Endothelial cell of umbilical vein (primary cell): ENCODE data around the gene MTM1. TPM values are rescaled to one million over a fixed set of nuclear protein-coding genes. Genes with fewer than 3 reads are reported as not detected.

Experiments
- BruUV-seq: library from RNA; stranded (reverse); fragments of 400-500 nt; replicated peaks from 2 replicates; lab custom pipeline; 2021; lab: Mats Ljungman, UMichigan
- CTCF ChIA-PET: fragments of 300-600, 350-600 bp; sonication (Branson Sonifier 250); formaldehyde crosslinking; loops from one replicate; lab custom pipeline; 2021; ENCODE audit warnings: antibody characterized with exemption, inconsistent platforms; lab: Charles Lee
- POLR2A ChIA-PET: fragments of 300-600, 350-600 bp; sonication (Branson Sonifier 250); formaldehyde crosslinking; loops from one replicate; lab custom pipeline; 2021; ENCODE audit warnings: antibody characterized with exemption, inconsistent platforms; lab: Charles Lee
- DNase-seq: peaks from one replicate; pipeline ENCODE4 v3.0.0-alpha.2; 2011; ENCODE audit warnings: low read depth, low spot score
- FAIRE-seq: peaks from 2 replicates; lab custom pipeline; 2011; peaks lifted over from hg19 to GRCh38; lab: Jason Lieb, UNC
- H2AFZ ChIP-seq: 2 replicates; pipeline ENCODE4 v1.6.0; 2012; ENCODE audit warnings: low read depth, low read length, control low read depth, inconsistent platforms
- H3K27ac ChIP-seq: 2 replicates; pipeline ENCODE4 v1.5.1; 2011; ENCODE audit warnings: low read depth, mild to moderate bottlenecking, control low read depth, low read length, moderate library complexity; ENCODE audit not compliant: insufficient read depth
- H3K27me3 ChIP-seq, 2 experiments: 2 replicates each; pipeline versions ENCODE4 v1.6.0 to v1.6.1; 2011; ENCODE audit warnings: low read length in 2 of 2, mixed read lengths in 1 of 2; ENCODE audit not compliant: control insufficient read depth in 2 of 2, insufficient read depth in 2 of 2
- H3K36me3 ChIP-seq, 2 experiments: 2 replicates in 1 of 2; 3 replicates in 1 of 2; pipeline ENCODE4 v1.5.1; 2011; ENCODE audit warnings: low read length in 2 of 2, mild to moderate bottlenecking in 1 of 2, moderate library complexity in 1 of 2; ENCODE audit not compliant: control insufficient read depth in 2 of 2, insufficient read depth in 2 of 2; ENCODE audit errors: extremely low read depth in 1 of 2
- H3K4me1 ChIP-seq: 3 replicates; pipeline ENCODE4 v1.5.1; 2011; ENCODE audit warnings: mild to moderate bottlenecking, low read length; ENCODE audit not compliant: control insufficient read depth, insufficient read depth; ENCODE audit errors: extremely low read depth
- H3K4me2 ChIP-seq: 2 replicates; pipeline ENCODE4 v1.6.1; 2011; ENCODE audit warnings: low read length, control low read depth, mixed read lengths; ENCODE audit not compliant: insufficient read depth
- H3K4me3 ChIP-seq, 3 experiments: fragments of 200-600 bp in 1 of 3; sonication (generic), shearing (Covaris generic) in 1 of 3; replicated peaks in 1 of 3; 2 replicates each; pipeline ENCODE4 v1.5.1; 2011 to 2016; ENCODE audit warnings: control low read depth in 3 of 3, low read length in 3 of 3, mild to moderate bottlenecking in 2 of 3, inconsistent platforms in 1 of 3, low read depth in 1 of 3, moderate library complexity in 1 of 3; ENCODE audit not compliant: insufficient read depth in 1 of 3
- H3K79me2 ChIP-seq: 2 replicates; pipeline ENCODE4 v1.6.0; 2012; ENCODE audit warnings: low read length, inconsistent platforms; ENCODE audit not compliant: control insufficient read depth, insufficient read depth
- H3K9ac ChIP-seq: replicated peaks from 2 replicates; pipeline ENCODE3; 2011; ENCODE audit warnings: low read length, control low read depth; ENCODE audit not compliant: insufficient read depth; ENCODE audit errors: extremely low read depth
- H3K9me1 ChIP-seq: replicated peaks from 3 replicates; pipeline ENCODE4 v1.6.0; 2011; ENCODE audit warnings: mild to moderate bottlenecking, low read length; ENCODE audit not compliant: control insufficient read depth, insufficient read depth; ENCODE audit errors: extremely low read depth
- H3K9me3 ChIP-seq: replicated peaks from 2 replicates; pipeline ENCODE4 v1.5.1; 2012; ENCODE audit warnings: low read length, inconsistent platforms; ENCODE audit not compliant: control insufficient read depth, insufficient read depth
- H4K20me1 ChIP-seq: replicated peaks from 2 replicates; pipeline ENCODE3; 2011; ENCODE audit warnings: mild to moderate bottlenecking, low read length; ENCODE audit not compliant: control insufficient read depth, insufficient read depth; ENCODE audit errors: extremely low read depth
- CTCF ChIP-seq, 2 donors: IDR thresholded peaks; 1 replicate in 1 of 2; 2 replicates in 1 of 2; pipeline ENCODE4 v1.5.1; 2011; ENCODE audit warnings: low read length in 2 of 2, mild to moderate bottlenecking in 2 of 2, moderate library complexity in 2 of 2, control low read depth in 1 of 2, inconsistent platforms in 1 of 2, low read depth in 1 of 2; ENCODE audit not compliant: insufficient read depth in 1 of 2; ENCODE audit errors: extremely low read depth in 1 of 2
- EZH2 ChIP-seq: IDR thresholded peaks from 2 replicates; pipeline ENCODE4 v1.6.1; 2012; ENCODE audit warnings: borderline replicate concordance, low read depth, mild to moderate bottlenecking, moderate library complexity, low read length, inconsistent platforms; ENCODE audit not compliant: severe bottlenecking
- GATA2 ChIP-seq: IDR thresholded peaks from 2 replicates; pipeline ENCODE4 v1.7.0; 2011; ENCODE audit warnings: low read depth, mild to moderate bottlenecking, moderate library complexity, mixed read lengths, low read length; ENCODE audit not compliant: insufficient read length, insufficient read depth
- JUN ChIP-seq: IDR thresholded peaks from 2 replicates; pipeline ENCODE4 v1.6.1; 2011; ENCODE audit warnings: borderline replicate concordance, low read depth; ENCODE audit not compliant: insufficient read length, insufficient read depth
- MAX ChIP-seq: IDR thresholded peaks from 2 replicates; pipeline ENCODE4 v1.6.1; 2011; ENCODE audit not compliant: insufficient read depth, insufficient read length
- MYC ChIP-seq: IDR thresholded peaks from one replicate; pipeline ENCODE4 v1.6.1; 2011; ENCODE audit warnings: mild to moderate bottlenecking, low read depth, low read length
- POLR2A ChIP-seq: IDR thresholded peaks from 2 replicates; pipeline ENCODE4 v1.6.1; 2012; ENCODE audit warnings: low read depth, mild to moderate bottlenecking, control low read depth, low read length
- POLR2AphosphoS5 ChIP-seq: IDR thresholded peaks from 2 replicates; pipeline ENCODE4 v1.6.1; 2012; ENCODE audit warnings: low read depth, mild to moderate bottlenecking, control low read depth, low read length, moderate library complexity; ENCODE audit not compliant: insufficient read depth
- dilution Hi-C: fragments of 300-500 bp; cut with MboI; formaldehyde crosslinking; loops from one replicate; pipeline ENCODE4 v1.15.0; 2019; ENCODE audit warnings: low sequenced_read_pairs; ENCODE audit not compliant: extremely low pct_ligation_motif_present
- intact Hi-C: fragments of 100-400 bp; cut with micrococcal nuclease; formaldehyde crosslinking; loops from one replicate; pipeline ENCODE4 v1.10.0; 2022
- polyA plus RNA-seq, 4 experiments: library from polyadenylated mRNA; depleted of rRNA in 3 of 4; stranded (reverse) in 3 of 4; unstranded in 1 of 4; fragments of >200 nt; gene quantifications; 2 replicates each; pipeline versions ENCODE4 v1.2.1 to v1.2.3, GENCODE V29; 2011 to 2012; ENCODE audit warnings: missing spikeins in 1 of 4
- total RNA-seq: library from RNA; stranded (reverse); gene quantifications from 2 replicates; pipeline ENCODE4 v1.2.3, GENCODE V29; 2021

Gene MTM1
- total and polyA plus RNA-seq, 2 donors (not counting 3 experiments of a cell fraction or from before 2014, with no cell fraction given): 2.4 to 13.2 TPM

GRCh38 chrX:150616179-150616862 lies 47.9 kb downstream of the MTM1 start:
- Histone ChIP-seq H3K9me3 (no peaks in the 10 kb centered on the region), H3K4me1 (no peaks in the 10 kb centered on the region), H4K20me1 (no peaks in the 10 kb centered on the region), H3K36me3 (peaks cover 0 to 2% of the 10 kb centered on the region in 2 experiments), H3K27me3 (no peaks in the 10 kb centered on the region), H3K4me2 (no peak overlapping the region), H3K79me2 (no peaks in the 10 kb centered on the region), H3K9ac (no peak overlapping the region), H3K27ac (no peak overlapping the region), H3K9me1 (no peaks in the 10 kb centered on the region), H2AFZ (no peak overlapping the region), H3K4me3 (no peak overlapping the region)
- intact Hi-C loops (no loop called here), dilution Hi-C loops (no loop called here)
- TF ChIP-seq CTCF (IDR thresholded peaks at IDR 0.05; ENCODE audit: extremely low read depth in 1 of 2, insufficient read depth in 1 of 2, low read depth in 1 of 2, low read length in 2 of 2): no peak
- TF ChIP-seq GATA2: no peak
- no peak for TF ChIP-seq EZH2
- no peak for TF ChIP-seq POLR2AphosphoS5
- TF ChIP-seq JUN: no peak
- no peak for TF ChIP-seq MYC
- TF ChIP-seq POLR2A: no peak
- TF ChIP-seq MAX: no peak
- ChIA-PET POLR2A (no interaction called here), CTCF (no interaction called here)
- BruUV-seq: no TSS peak
- FAIRE-seq (no peak), DNase-seq (no peak)
